Calu3 (cell line): Measurements from ENCODE around the gene DND1. TPM values are rescaled to one million over a fixed set of nuclear protein-coding genes. Genes with fewer than 3 reads are reported as not detected.

Source experiments
- BruUV-seq: library from RNA; stranded (reverse); fragments of 400-500 nt; replicated peaks from 2 replicates; lab custom pipeline; 2021; lab: Mats Ljungman, UMichigan
- CTCF ChIA-PET: fragments of 300-600 bp; sonication (Branson Sonifier 250); formaldehyde crosslinking; loops from one replicate; lab custom pipeline; 2022; ENCODE audit warnings: antibody characterized with exemption; lab: Charles Lee
- DNase-seq: peaks from one replicate; pipeline ENCODE4 v3.0.0; 2022
- H3K27ac Mint-ChIP-seq: one replicate; pipeline ENCODE4 v1.8.0; 2022; ENCODE audit warnings: mixed read lengths; ENCODE audit not compliant: unreplicated experiment
- H3K27me3 Mint-ChIP-seq: one replicate; pipeline ENCODE4 v1.8.0; 2022; ENCODE audit warnings: mixed read lengths; ENCODE audit not compliant: unreplicated experiment
- H3K36me3 Mint-ChIP-seq: one replicate; pipeline ENCODE4 v1.8.0; 2022; ENCODE audit warnings: mild to moderate bottlenecking, moderate library complexity, mixed read lengths; ENCODE audit not compliant: insufficient read depth, unreplicated experiment
- H3K4me1 Mint-ChIP-seq: one replicate; pipeline ENCODE4 v1.8.0; 2022; ENCODE audit warnings: mild to moderate bottlenecking, low read depth, mixed read lengths; ENCODE audit not compliant: unreplicated experiment
- H3K4me3 Mint-ChIP-seq: one replicate; pipeline ENCODE4 v1.8.0; 2022; ENCODE audit warnings: mild to moderate bottlenecking, low read depth, moderate library complexity, mixed read lengths; ENCODE audit not compliant: unreplicated experiment
- H3K9me3 Mint-ChIP-seq: one replicate; pipeline ENCODE4 v1.8.0; 2022; ENCODE audit warnings: low read depth, mixed read lengths; ENCODE audit not compliant: unreplicated experiment
- CTCF ChIP-seq: fragments of 200-600 bp; IDR thresholded peaks from one replicate; pipeline ENCODE4 v1.8.0; 2022; ENCODE audit warnings: antibody characterized with exemption; ENCODE audit not compliant: unreplicated experiment
- intact Hi-C: fragments of 100-400 bp; cut with micrococcal nuclease; formaldehyde crosslinking; loops from one replicate; pipeline ENCODE4 v1.10.0; 2022; ENCODE audit not compliant: unreplicated experiment
- microRNA-seq: library from miRNA; unstranded; fragments of <30 nt; microRNA quantifications from one replicate; pipeline ENCODE4 v1.2.0, GENCODE V29; 2022
- total RNA-seq: library from RNA; stranded (reverse); gene quantifications from 2 replicates; pipeline ENCODE4 v1.2.3, GENCODE V29; 2022

The DND1 gene
- total RNA-seq, 1 experiment from 2014 or later = 2.9 TPM

GRCh38 chr5:140622301-140622700 is 51.1 kb downstream of the DND1 start:
- no peak for DNase-seq
- CTCF ChIA-PET = no interaction called here
- Mint-ChIP-seq H3K27ac (no peak overlapping the region), H3K36me3 (no peaks in the 10 kb centered on the region), H3K9me3 (peaks cover 7% of the 10 kb centered on the region), H3K27me3 (peaks cover 8% of the 10 kb centered on the region), H3K4me3 (no peak overlapping the region), H3K4me1 (no peaks in the 10 kb centered on the region)
- intact Hi-C loops = no loop called here
- TF ChIP-seq CTCF = no peak
- BruUV-seq = no TSS peak

Small RNA genes within 50 kb of the gene (microRNA-seq; reads per million reads assigned to microRNA genes)
- gene MIR3655 = not detected

Other genes starting within 250 kb of the DND1 start
- gene EIF4EBP3, start 125.9 kb downstream of the DND1 start, total RNA-seq = 14.1 and 18.8 TPM in 2 replicates
- 29.5 and 33.0 TPM in 2 replicates for gene SRA1, start 116.1 kb downstream of the DND1 start, total RNA-seq
- gene APBB3, start 109.0 kb downstream of the DND1 start, total RNA-seq = 15.1 and 15.7 TPM in 2 replicates
- gene SLC35A4, start 108.7 kb downstream of the DND1 start, total RNA-seq = 80.6 and 93.6 TPM in 2 replicates
- gene CD14, start 40.4 kb downstream of the DND1 start, total RNA-seq = 0.73 and 1.1 TPM in 2 replicates
- 28.5 and 30.9 TPM in 2 replicates for gene TMCO6, start 34.1 kb downstream of the DND1 start, total RNA-seq
- gene NDUFA2, start 25.9 kb downstream of the DND1 start, total RNA-seq = 71.3 and 71.4 TPM in 2 replicates
- 115 and 130 TPM in 2 replicates for gene IK, start 25.7 kb downstream of the DND1 start, total RNA-seq
- 54.2 and 59.8 TPM in 2 replicates for gene WDR55, start 8.7 kb downstream of the DND1 start, total RNA-seq
- gene HARS1, start 17.8 kb upstream of the DND1 start, total RNA-seq = 75.8 and 79.9 TPM in 2 replicates
- 45.1 TPM in 2 replicates for gene HARS2, start 17.9 kb upstream of the DND1 start, total RNA-seq
- gene ZMAT2, start 26.9 kb upstream of the DND1 start, total RNA-seq = 75.9 and 83.3 TPM in 2 replicates
- gene PCDHA1, start 112.6 kb upstream of the DND1 start, total RNA-seq = 0.73 and 0.83 TPM in 2 replicates
- gene PCDHA2, start 121.3 kb upstream of the DND1 start, total RNA-seq = 0.12 and 0.19 TPM in 2 replicates
- 0.10 and 0.31 TPM in 2 replicates for gene PCDHA3, start 127.5 kb upstream of the DND1 start, total RNA-seq
- 4.8 and 5.8 TPM in 2 replicates for gene PCDHA4, start 133.5 kb upstream of the DND1 start, total RNA-seq
- 0.81 and 1.5 TPM in 2 replicates for gene PCDHA5, start 148.0 kb upstream of the DND1 start, total RNA-seq
- 0.66 and 1.2 TPM in 2 replicates for gene PCDHA6, start 154.4 kb upstream of the DND1 start, total RNA-seq
- gene PCDHA7, start 160.7 kb upstream of the DND1 start, total RNA-seq = 0.95 and 1.2 TPM in 2 replicates
- gene PCDHA8, start 167.6 kb upstream of the DND1 start, total RNA-seq = 1.1 and 1.3 TPM in 2 replicates
- 0.59 and 0.66 TPM in 2 replicates for gene PCDHA9, start 174.8 kb upstream of the DND1 start, total RNA-seq
- 0.78 and 0.91 TPM in 2 replicates for gene PCDHA10, start 182.3 kb upstream of the DND1 start, total RNA-seq
- gene PCDHA11, start 195.4 kb upstream of the DND1 start, total RNA-seq = 0.64 and 1.3 TPM in 2 replicates
- gene PCDHA12, start 201.7 kb upstream of the DND1 start, total RNA-seq = 0.64 and 0.78 TPM in 2 replicates
- 2.0 and 2.3 TPM in 2 replicates for gene PCDHA13, start 208.5 kb upstream of the DND1 start, total RNA-seq